NT2/D1 (cell line): Measurements from ENCODE around the gene STAB1.

Experiments
- SUZ12 ChIP-seq: IDR thresholded peaks from 2 replicates; pipeline ENCODE4 v1.6.1; 2011; ENCODE audit not compliant: insufficient read length, insufficient read depth; ENCODE audit errors: extremely low read depth
- YY1 ChIP-seq: IDR thresholded peaks from 2 replicates; pipeline ENCODE4 v1.6.1; 2011; ENCODE audit not compliant: insufficient read length, insufficient read depth
- ZNF274 ChIP-seq: IDR thresholded peaks from 2 replicates; pipeline ENCODE4 v1.6.1; 2011; ENCODE audit warnings: mild to moderate bottlenecking, low read depth, low read length

DNA sequence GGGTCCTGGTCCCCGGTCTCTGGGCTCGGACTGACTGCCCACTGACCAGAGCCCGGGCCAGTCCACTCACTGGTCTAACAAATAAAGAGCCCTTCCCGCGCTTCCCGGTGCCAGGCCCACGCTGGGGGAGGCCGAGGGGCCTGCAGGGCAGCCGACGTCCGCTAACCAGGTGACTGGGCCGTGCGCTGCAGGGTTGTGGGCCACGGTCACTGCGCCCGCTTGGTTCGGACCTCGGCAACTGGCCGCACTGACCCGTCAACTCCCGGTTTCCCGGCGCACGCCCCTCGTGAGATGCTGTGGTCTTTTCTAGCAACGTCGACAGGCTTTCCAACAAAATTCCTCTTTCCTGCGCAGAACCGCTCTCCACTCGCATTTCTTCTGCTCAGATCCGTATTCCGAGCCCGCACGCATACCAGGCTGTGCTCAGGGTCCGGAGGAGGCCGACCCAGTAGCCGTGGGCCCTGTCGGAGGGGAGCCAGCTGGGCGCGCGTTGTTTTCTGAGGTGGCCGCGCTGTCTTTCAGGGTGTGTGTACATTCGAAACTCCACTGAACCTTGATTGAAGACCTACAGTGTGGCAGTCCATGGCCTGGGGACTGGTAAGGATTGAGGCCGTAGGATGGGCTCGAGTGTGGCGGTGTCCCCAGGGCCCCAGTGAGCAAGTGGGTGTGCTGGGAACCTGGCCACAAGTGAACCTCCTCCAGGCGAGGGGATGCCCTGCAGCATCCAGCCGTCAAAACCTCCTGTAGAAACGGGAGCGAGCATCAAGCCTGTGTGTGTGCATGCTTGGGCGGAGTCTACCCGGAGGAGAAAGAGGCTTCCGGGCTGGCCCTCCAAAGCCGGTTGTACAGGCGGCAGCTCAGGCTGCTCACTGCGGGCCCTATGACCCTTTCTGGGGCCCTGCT is 39.4 kb downstream of the STAB1 start:
- TF ChIP-seq ZNF274 (no peak), YY1 (no peak), SUZ12 (no peak)
